GM12875 (cell line): ENCODE data around the gene USP28.
"Not testable (repeated sequence)": the region's sequence is repeated elsewhere in the genome, so short reads cannot be mapped to it uniquely, and the experiment has no call there.

ENCODE experiments used
- H3K4me3 ChIP-seq: one replicate; pipeline ENCODE4 v1.5.1; 2011; ENCODE audit warnings: low read depth, low read length, control low read depth
- TF ChIP-seq, protein P1 (sequence below): IDR thresholded peaks from 2 replicates; pipeline ENCODE4 v1.5.1; 2011; ENCODE audit warnings: low read depth, mild to moderate bottlenecking, control low read depth, inconsistent platforms, low read length, moderate library complexity, borderline replicate concordance; ENCODE audit not compliant: insufficient read depth

Gene USP28, protein sequence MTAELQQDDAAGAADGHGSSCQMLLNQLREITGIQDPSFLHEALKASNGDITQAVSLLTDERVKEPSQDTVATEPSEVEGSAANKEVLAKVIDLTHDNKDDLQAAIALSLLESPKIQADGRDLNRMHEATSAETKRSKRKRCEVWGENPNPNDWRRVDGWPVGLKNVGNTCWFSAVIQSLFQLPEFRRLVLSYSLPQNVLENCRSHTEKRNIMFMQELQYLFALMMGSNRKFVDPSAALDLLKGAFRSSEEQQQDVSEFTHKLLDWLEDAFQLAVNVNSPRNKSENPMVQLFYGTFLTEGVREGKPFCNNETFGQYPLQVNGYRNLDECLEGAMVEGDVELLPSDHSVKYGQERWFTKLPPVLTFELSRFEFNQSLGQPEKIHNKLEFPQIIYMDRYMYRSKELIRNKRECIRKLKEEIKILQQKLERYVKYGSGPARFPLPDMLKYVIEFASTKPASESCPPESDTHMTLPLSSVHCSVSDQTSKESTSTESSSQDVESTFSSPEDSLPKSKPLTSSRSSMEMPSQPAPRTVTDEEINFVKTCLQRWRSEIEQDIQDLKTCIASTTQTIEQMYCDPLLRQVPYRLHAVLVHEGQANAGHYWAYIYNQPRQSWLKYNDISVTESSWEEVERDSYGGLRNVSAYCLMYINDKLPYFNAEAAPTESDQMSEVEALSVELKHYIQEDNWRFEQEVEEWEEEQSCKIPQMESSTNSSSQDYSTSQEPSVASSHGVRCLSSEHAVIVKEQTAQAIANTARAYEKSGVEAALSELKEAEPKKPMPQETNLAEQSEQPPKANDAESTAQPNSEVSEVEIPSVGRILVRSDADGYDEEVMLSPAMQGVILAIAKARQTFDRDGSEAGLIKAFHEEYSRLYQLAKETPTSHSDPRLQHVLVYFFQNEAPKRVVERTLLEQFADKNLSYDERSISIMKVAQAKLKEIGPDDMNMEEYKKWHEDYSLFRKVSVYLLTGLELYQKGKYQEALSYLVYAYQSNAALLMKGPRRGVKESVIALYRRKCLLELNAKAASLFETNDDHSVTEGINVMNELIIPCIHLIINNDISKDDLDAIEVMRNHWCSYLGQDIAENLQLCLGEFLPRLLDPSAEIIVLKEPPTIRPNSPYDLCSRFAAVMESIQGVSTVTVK

DNA sequence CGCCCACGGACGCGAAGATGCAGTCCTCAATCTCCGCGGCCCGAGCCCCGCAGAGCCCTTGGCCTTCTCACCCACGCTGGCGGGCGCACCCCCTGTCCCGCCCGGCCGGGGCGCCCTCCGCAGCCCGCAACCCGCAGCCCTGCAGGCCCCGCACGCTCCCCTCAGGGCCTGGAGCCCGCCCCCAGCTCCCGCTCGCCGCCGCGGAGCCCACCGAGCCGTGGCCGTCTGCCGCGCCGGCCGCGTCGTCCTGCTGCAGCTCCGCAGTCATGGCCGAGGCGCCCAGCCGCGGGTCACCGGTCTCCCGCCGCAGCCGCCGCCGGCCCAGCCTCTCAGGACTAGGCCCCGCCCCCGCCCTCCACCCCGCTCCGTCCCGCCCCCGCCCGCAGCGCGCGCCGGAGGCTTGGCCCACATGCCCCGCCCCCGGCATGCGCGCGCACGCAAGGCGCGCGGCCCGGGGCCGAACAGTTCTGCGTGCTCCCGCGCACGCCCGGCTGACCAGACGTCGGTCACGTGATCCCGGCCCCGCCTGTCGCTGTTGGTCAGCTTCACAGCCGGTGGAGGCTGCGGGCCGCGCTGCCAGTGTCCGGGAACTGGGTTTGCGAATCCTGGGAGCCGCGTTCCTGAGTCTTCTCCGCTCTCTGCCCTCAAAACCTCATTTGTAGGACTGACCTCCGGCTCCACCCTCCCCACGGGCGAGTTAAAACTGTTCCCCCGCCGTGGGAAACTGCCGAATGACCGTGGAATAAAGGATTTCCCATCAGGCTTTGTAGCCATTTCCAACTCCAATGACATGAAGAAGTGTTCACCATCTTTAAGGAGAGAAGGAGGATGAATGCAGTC is at the start of gene USP28:
TSS of gene USP28 (minus strand) at position 339 of the 840 bp plus-strand sequence. CDS start at position 268, 71 bp downstream.
- H3K4me3 ChIP-seq, result peak within 1 kb of the TSS; percentile 74
- TF ChIP-seq, protein P1, sequence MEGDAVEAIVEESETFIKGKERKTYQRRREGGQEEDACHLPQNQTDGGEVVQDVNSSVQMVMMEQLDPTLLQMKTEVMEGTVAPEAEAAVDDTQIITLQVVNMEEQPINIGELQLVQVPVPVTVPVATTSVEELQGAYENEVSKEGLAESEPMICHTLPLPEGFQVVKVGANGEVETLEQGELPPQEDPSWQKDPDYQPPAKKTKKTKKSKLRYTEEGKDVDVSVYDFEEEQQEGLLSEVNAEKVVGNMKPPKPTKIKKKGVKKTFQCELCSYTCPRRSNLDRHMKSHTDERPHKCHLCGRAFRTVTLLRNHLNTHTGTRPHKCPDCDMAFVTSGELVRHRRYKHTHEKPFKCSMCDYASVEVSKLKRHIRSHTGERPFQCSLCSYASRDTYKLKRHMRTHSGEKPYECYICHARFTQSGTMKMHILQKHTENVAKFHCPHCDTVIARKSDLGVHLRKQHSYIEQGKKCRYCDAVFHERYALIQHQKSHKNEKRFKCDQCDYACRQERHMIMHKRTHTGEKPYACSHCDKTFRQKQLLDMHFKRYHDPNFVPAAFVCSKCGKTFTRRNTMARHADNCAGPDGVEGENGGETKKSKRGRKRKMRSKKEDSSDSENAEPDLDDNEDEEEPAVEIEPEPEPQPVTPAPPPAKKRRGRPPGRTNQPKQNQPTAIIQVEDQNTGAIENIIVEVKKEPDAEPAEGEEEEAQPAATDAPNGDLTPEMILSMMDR, result no peak

DNA sequence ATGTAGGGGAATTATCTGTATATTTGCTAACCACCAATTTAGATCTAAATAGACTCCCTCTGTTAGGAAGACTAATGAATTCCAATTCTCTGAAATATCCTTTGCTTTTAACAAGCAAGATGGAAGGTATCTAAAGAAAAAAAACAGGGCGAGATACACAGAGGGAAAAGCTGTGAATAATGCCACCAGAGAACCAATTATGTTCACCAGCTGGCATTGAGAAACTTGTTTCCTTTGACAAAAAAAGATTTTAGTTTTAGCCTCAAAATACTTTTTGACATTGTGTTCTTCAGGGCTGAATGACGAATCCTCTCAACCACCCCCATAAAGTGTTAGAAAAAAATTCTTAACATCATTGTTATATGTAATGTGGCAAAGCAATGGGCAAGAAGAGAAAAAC is 48.2 kb upstream of the USP28 start:
- TF ChIP-seq, protein P1, result no peak

DNA sequence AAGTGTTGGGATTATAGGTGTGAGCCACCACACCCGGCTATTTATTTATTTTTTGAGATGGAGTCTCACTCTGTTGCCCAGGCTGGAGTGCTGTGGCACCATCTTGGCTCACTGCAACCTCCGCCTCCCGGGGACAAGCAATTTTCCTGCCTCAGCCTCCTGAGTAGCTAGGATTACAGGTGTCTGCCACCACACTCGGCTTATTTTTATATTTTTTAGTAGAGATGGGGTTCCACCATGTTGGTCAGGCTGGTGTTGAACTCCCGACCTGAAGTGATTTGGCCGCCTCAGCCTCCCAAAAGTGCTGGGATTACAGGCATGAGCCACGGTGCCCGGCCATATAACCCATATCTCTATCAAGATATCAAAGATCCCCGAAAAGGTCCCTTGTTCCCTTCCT is 36.1 kb upstream of the USP28 start:
- H3K4me3 ChIP-seq, result not testable (repeated sequence)

More for the DNA sequence above, 48.2 kb upstream of the USP28 start:
- H3K4me3 ChIP-seq, result no peak overlapping the region

DNA sequence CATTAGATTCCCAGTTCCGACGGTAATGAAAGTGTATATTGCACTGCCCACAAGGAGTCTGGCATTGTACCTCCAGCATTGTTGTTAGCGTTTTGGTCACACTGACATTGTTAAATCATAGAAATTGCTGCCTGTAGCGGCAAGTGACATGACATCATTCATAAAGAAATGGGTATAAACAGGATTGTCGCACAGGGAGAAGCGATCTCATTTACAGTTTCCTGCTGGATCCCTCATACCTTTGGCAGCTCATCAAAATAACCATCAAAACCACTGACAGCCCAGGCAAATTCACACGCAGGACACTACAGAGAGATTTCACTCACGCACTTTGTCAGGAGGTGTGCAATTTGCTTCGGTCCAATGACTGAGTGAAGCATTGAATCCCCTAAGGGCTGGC is 32.7 kb upstream of the USP28 start:
- no peak overlapping the region for H3K4me3 ChIP-seq
- TF ChIP-seq, protein P1, result no peak

DNA sequence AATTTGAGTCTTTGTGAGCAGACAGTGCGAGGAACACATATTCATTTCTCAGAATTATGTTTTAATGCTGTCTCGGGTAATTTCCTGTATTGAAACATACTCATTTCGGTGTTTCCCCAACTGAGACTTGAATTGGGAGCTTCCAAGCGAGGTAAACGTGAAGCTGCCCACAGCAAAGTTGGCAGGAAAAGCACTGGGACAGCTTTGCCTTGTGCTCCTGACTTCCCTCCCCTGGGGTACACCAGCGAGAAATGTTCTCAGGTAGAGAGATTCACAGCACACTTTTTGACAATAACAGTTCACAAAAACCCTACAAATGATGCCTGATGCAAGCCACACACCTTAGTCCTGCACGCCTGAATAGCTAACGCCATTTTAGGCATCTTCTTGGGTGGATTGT is 32.3 kb upstream of the USP28 start:
- TF ChIP-seq, protein P1, result no peak
- H3K4me3 ChIP-seq, result no peak overlapping the region

DNA sequence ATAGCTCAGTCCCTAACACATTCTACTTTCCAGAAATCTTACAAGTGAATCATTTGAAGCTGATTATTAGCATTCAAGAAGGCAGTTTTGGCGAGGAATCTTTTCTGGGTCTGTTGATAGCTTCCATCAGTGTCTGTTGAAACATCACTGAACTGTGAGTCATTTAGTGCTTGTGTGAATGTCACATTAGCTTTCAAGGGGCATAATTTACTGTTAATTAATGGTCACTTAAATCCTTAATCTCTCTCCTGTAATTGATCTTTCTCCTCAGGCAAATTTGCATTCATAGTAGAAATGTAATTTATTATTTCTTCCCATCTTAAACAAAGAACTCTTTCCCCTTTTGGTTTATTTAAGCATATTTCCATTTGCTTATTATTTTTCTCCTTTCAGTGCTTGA is 31.8 kb upstream of the USP28 start:
- TF ChIP-seq, protein P1, result no peak

DNA sequence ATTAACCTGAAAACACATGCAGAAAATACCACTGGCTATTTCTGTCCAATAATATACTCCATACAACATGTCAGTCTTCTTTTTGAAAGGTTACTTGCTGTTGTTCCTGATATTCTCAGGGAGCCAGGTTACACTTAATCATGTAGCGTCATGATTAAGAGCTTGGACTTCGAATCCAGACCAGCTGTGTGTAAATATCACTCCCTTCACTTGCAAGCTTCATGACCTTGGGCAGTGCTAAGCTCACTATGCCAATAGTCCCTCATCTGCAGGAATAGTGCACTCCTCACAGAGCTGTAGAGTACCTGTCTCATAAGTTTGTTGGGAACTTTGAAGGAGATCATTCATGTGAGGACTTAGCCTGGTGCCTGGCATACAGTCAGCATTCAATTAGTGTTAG is 31.1 kb upstream of the USP28 start:
- no peak overlapping the region for H3K4me3 ChIP-seq
- TF ChIP-seq, protein P1, result no peak

More for the DNA sequence above, 31.8 kb upstream of the USP28 start:
- H3K4me3 ChIP-seq, result no peak overlapping the region
